Lower leg skin (tissue), 3 donors: ENCODE data around the gene SCAF4.

Source experiments
- POLR2A ChIP-seq, 2 donors: fragments of 450-650 bp; IDR thresholded peaks; one replicate each; pipeline ENCODE4 v1.6.1; 2016 to 2017; ENCODE audit warnings: antibody characterized with exemption in 2 of 2, mild to moderate bottlenecking in 1 of 2, moderate library complexity in 1 of 2
- TF ChIP-seq, protein P1 (sequence below), 3 donors: fragments of 450-650 bp; IDR thresholded peaks; one replicate each; pipeline ENCODE4 v1.5.1; 2016; ENCODE audit warnings: antibody characterized with exemption in 3 of 3, mild to moderate bottlenecking in 3 of 3, moderate library complexity in 2 of 3

GRCh38 chr21:31725202-31725839 lies 6.6 kb downstream of the SCAF4 start:
- no peak for TF ChIP-seq POLR2A (IDR thresholded peaks at IDR 0.05)
- TF ChIP-seq, protein P1, sequence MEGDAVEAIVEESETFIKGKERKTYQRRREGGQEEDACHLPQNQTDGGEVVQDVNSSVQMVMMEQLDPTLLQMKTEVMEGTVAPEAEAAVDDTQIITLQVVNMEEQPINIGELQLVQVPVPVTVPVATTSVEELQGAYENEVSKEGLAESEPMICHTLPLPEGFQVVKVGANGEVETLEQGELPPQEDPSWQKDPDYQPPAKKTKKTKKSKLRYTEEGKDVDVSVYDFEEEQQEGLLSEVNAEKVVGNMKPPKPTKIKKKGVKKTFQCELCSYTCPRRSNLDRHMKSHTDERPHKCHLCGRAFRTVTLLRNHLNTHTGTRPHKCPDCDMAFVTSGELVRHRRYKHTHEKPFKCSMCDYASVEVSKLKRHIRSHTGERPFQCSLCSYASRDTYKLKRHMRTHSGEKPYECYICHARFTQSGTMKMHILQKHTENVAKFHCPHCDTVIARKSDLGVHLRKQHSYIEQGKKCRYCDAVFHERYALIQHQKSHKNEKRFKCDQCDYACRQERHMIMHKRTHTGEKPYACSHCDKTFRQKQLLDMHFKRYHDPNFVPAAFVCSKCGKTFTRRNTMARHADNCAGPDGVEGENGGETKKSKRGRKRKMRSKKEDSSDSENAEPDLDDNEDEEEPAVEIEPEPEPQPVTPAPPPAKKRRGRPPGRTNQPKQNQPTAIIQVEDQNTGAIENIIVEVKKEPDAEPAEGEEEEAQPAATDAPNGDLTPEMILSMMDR (IDR thresholded peaks at IDR 0.05), result no peak
